Inferior parietal cortex (tissue), 1 donor: ENCODE data around the gene HNRNPAB.
A peak's percentile ranks its signal among the peaks of the same experiment; 100 is the strongest.
"Not testable (repeated sequence)": the region's sequence is repeated elsewhere in the genome, so short reads cannot be mapped to it uniquely, and the experiment has no call there.

Experiments used
- DNase-seq: peaks from one replicate; pipeline ENCODE4 v3.0.0-alpha.2; 2016; ENCODE audit errors: extremely low spot score

HNRNPAB gene

GRCh38 chr5:178196986-178197385 lies 7.3 kb upstream of the HNRNPAB start:
- DNase-seq = no peak

- not testable (repeated sequence) for DNase-seq
Observed at GRCh38 chr5:178198151-178198550, 6.2 kb upstream of the HNRNPAB start.

- DNase-seq = no peak
Observed at GRCh38 chr5:178198706-178199105, 5.6 kb upstream of the HNRNPAB start.

DNA sequence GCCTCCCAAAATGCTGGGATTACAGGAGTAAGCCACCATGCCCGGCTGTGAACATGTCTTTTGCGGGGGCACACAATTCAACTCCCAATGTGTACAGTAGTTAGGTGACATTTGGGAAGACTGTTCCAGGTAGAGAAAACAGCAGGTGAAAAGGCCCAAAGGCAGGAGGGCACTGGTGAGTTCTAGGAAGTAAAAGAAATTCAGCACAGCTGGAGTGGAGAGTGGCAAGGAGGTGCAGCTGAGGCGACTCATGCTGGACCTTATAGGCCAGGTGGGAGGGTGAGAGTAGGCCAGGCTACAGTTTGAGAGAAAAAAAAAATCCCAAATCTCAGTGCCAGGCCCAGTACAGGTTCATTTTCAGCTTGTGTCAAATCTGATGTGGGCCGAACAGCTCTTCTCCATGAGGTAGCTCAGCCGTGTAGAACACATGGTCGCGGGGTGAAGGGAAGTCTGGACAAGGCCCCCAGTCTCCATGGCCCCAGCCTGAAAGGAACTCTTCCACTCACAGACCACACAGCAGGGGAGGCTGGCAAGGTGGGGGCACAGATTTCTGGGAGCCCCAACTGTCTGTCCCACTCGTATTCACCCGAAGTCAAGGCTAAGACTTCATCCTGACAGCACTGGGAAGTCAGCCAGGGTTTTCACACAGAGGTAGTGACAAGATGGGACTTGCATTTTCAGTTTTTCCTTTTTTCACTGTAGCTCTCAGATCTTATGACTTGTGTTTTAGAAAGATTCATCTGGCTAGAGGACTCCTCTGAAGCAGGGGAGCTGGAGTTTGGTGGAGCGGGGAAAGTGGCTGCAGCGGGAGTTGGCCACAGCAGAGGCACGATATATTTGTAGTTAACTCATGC lies 4.5 kb upstream of the HNRNPAB start:
- no peak for DNase-seq

DNA sequence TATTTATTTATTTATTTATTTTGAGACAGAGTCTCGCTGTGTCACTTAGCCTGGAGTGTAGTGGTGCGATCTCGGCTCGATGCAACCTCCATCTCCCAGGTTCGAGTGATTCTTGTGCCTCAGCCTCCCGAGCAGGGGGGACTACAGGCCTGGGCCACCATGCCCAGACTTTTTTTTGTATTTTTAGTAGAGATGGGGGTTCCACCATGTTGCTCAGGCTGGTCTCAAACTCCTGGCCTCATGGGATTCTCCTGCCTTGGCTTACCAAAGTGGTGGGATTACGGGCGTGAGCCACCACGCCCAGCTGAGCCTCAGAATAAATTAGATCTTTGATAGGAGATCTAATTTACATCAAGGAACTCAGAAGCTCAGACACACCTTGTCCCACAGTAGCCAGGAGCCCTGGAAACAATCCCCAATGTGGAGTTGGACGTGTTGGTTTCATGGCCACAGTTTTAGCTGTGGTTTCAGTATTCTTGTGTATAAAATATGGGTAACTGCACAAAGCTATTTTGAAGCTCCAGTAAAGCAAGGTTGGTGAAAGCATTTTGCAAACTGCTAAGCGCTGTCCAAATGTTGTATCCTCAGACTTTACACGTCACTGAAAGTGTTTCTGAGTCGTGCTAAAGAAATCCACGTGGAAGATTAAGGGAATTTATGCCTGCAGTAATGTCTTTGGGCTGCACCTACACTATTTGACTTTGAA lies 3.0 kb upstream of the HNRNPAB start:
- DNase-seq = no peak

DNA sequence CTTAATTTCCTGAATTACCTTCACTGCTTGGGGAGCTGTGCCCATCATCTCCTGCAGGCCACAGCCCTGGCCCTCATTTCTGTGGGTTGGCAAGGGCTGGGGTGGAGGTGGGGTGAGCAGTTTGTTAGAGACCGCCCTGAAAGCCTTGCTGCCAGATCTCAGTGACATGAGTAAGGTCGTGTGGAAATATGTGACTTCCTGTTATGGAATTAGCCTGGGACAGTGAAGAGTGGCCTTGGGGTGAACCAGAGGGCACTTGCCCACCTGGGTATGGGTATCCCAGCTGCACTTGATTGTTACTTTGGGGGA lies 2.5 kb upstream of the HNRNPAB start:
- no peak for DNase-seq

DNA sequence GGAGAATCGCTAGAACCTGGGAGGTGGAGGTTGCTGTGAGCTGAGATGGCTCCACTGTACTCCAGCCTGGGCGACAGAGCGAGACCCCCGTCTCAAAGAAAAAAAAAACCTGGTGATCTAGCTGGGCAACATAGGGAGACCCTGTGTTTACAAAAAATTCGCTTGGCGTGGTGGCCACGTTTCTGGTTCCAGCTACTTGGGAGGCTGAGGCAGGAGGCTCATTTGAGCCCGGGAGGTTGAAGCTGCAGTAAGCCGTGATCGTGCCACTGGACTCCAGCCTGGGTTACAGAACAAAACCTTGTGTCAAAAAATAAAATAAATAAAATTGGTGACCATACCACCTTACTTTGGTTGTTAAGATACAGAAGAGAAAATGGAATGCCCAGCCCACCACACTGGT lies 1.8 kb upstream of the HNRNPAB start:
- no peak for DNase-seq

GRCh38 chr5:178203670-178204181 lies 607 bp upstream of the HNRNPAB start:
- no peak for DNase-seq

GRCh38 chr5:178204935-178205748 lies 809 bp downstream of the HNRNPAB start:
- DNase-seq = peak; percentile 38

- no peak for DNase-seq
Observed at GRCh38 chr5:178205749-178206047, 1.4 kb downstream of the HNRNPAB start.

- DNase-seq = no peak
Observed at GRCh38 chr5:178206166-178207101, 2.1 kb downstream of the HNRNPAB start.

GRCh38 chr5:178207183-178207916 lies 3.0 kb downstream of the HNRNPAB start:
- DNase-seq = no peak

GRCh38 chr5:178207917-178208280 lies 3.6 kb downstream of the HNRNPAB start:
- no peak for DNase-seq

GRCh38 chr5:178208540-178209227 lies 4.4 kb downstream of the HNRNPAB start:
- no peak for DNase-seq

- no peak for DNase-seq
Observed at GRCh38 chr5:178209334-178210072, 5.2 kb downstream of the HNRNPAB start.

DNA sequence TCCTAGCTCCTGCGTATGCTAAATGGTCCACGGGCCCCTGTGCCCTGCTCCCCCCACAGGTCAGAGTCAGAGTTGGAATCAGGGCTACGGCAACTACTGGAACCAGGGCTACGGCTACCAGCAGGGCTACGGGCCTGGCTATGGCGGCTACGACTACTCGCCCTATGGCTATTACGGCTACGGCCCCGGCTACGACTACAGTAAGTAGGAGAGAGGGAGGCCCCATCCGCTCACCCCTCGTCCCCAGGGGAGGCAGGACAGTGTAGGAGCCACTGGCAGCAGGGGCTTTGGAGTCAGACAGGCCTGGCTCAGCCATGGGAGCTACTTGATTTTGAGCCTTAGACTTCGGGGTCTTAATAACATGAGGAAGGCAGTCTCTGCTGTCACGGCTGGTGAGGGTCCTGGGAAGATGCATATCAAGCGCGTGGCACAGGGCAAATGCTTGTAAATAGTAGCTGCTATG lies 5.8 kb downstream of the HNRNPAB start:
- DNase-seq = no peak

- DNase-seq = no peak
Observed at GRCh38 chr5:178210686-178211085, 6.4 kb downstream of the HNRNPAB start.

DNA sequence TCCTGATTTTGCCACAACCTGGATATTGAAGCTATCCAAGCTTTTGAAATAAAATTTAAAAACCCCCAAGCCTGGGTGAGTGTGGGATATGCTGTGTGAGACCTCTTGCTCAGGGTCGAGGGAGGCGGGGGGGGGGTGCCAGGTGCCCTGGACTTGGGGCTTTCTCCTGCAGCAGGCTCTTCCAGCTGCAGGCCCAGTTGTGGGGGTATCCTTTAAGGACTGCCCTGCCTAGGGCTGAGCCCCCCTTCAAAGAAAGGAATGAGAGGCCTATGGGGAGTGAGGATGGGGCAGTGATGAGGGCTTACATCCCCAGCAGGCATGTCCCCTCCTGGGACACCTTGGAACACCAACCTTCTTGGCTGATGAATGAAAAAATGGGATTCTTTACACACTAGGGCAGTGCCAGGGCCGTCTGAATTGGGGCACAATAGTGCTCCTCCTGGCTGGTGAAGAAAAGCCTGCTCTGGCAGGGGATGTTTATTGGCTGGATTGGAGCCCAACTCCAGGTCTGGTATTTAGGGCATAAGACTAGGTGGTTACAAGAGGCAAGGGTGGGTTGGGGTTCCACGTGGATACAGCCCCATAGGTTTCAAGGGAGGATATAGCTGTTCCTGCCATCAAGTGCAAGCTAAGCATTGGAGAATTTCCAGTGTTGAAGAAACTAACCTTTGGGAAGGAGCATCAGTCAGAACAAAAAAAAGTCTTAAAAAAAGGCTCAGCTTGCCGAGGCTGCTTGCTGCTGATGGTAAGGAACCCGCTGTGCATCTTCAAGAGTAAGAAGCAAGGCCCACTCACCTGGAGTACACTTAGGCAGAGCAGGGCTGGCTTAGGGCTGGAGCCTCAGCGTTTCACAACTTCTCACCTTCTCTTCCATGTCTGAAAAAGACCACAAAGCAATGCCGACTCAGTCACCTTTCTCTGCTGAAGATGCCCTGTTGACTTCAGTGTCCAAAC lies 7.0 kb downstream of the HNRNPAB start:
- no peak for DNase-seq
